Measurements from ENCODE around the gene SLC2A13.
"Not testable (repeated sequence)": the region's sequence is repeated elsewhere in the genome, so short reads cannot be mapped to it uniquely, and the experiment has no call there.

DNA sequence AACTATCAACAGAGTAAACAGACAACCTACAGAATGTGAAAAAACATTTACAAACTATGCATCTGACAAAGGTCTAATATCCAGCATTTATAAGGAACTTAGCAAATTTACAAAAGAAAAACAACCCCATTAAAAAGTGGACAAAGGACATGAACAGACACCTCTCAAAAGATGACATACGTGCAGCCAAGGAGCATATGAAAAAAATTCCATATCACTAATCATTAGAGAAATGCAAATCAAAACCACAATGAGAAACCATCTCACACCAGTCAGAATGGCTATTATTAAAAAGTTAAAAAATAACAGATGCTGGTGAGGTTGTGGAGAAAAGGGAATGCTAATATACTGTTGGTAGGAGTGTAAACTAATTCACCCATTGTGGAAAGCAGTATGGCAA lies 257.7 kb downstream of the SLC2A13 start:
- not testable (repeated sequence) for TF ChIP-seq CTCF (IDR thresholded peaks at IDR 0.05); ATF3 (CRISPR knock-in tag; conservative IDR thresholded peaks at IDR 0.05); ZBTB43 (CRISPR knock-in tag; IDR thresholded peaks at IDR 0.05); JUN (CRISPR knock-in tag; IDR thresholded peaks at IDR 0.05); CREM (CRISPR knock-in tag; IDR thresholded peaks at IDR 0.05); MAX (CRISPR knock-in tag; IDR thresholded peaks at IDR 0.05); TEAD4 (CRISPR knock-in tag; IDR thresholded peaks at IDR 0.05); ESRRA (CRISPR knock-in tag; IDR thresholded peaks at IDR 0.05; ENCODE audit: borderline replicate concordance); SOX15 (CRISPR knock-in tag; IDR thresholded peaks at IDR 0.05); CBFB (CRISPR knock-in tag; IDR thresholded peaks at IDR 0.05; ENCODE audit: low read depth)
- TF ChIP-seq, protein P1, sequence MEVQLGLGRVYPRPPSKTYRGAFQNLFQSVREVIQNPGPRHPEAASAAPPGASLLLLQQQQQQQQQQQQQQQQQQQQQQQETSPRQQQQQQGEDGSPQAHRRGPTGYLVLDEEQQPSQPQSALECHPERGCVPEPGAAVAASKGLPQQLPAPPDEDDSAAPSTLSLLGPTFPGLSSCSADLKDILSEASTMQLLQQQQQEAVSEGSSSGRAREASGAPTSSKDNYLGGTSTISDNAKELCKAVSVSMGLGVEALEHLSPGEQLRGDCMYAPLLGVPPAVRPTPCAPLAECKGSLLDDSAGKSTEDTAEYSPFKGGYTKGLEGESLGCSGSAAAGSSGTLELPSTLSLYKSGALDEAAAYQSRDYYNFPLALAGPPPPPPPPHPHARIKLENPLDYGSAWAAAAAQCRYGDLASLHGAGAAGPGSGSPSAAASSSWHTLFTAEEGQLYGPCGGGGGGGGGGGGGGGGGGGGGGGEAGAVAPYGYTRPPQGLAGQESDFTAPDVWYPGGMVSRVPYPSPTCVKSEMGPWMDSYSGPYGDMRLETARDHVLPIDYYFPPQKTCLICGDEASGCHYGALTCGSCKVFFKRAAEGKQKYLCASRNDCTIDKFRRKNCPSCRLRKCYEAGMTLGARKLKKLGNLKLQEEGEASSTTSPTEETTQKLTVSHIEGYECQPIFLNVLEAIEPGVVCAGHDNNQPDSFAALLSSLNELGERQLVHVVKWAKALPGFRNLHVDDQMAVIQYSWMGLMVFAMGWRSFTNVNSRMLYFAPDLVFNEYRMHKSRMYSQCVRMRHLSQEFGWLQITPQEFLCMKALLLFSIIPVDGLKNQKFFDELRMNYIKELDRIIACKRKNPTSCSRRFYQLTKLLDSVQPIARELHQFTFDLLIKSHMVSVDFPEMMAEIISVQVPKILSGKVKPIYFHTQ (CRISPR knock-in tag; IDR thresholded peaks at IDR 0.05) = not testable (repeated sequence)
- TF ChIP-seq, protein P2, sequence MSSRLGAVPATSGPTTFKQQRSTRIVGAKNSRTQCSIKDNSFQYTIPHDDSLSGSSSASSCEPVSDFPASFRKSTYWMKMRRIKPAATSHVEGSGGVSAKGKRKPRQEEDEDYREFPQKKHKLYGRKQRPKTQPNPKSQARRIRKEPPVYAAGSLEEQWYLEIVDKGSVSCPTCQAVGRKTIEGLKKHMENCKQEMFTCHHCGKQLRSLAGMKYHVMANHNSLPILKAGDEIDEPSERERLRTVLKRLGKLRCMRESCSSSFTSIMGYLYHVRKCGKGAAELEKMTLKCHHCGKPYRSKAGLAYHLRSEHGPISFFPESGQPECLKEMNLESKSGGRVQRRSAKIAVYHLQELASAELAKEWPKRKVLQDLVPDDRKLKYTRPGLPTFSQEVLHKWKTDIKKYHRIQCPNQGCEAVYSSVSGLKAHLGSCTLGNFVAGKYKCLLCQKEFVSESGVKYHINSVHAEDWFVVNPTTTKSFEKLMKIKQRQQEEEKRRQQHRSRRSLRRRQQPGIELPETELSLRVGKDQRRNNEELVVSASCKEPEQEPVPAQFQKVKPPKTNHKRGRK (CRISPR knock-in tag; IDR thresholded peaks at IDR 0.05; ENCODE audit: borderline replicate concordance) = not testable (repeated sequence)
- TF ChIP-seq, protein P3, sequence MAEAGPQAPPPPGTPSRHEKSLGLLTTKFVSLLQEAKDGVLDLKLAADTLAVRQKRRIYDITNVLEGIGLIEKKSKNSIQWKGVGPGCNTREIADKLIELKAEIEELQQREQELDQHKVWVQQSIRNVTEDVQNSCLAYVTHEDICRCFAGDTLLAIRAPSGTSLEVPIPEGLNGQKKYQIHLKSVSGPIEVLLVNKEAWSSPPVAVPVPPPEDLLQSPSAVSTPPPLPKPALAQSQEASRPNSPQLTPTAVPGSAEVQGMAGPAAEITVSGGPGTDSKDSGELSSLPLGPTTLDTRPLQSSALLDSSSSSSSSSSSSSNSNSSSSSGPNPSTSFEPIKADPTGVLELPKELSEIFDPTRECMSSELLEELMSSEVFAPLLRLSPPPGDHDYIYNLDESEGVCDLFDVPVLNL (CRISPR knock-in tag; IDR thresholded peaks at IDR 0.05; ENCODE audit: borderline replicate concordance, low read depth) = not testable (repeated sequence)
